WTC11 (cell line): Measurements from ENCODE around the gene ZFPM1.

Source experiments
- ATF1 ChIP-seq: sonication (generic); formaldehyde crosslinking; IDR thresholded peaks from 2 replicates; pipeline ENCODE4 v1.8.1; 2023; ENCODE audit warnings: mild to moderate bottlenecking, moderate library complexity, missing genetic modification reagents
- FOXJ3 ChIP-seq: sonication (generic); formaldehyde crosslinking; IDR thresholded peaks from 2 replicates; pipeline ENCODE4 v1.9.0; 2021; ENCODE audit warnings: missing genetic modification reagents, mild to moderate bottlenecking, borderline replicate concordance
- GABPB1 ChIP-seq: sonication (generic); formaldehyde crosslinking; IDR thresholded peaks from 2 replicates; pipeline ENCODE4 v1.8.1; 2023; ENCODE audit warnings: mild to moderate bottlenecking, missing genetic modification reagents
- IRF2 ChIP-seq: sonication (generic); formaldehyde crosslinking; IDR thresholded peaks from 2 replicates; pipeline ENCODE4 v1.8.0; 2022; ENCODE audit warnings: low read depth, missing genetic modification reagents, borderline replicate concordance
- NFE2L1 ChIP-seq: sonication (generic); formaldehyde crosslinking; IDR thresholded peaks from 2 replicates; pipeline ENCODE4 v1.8.1; 2023; ENCODE audit warnings: missing genetic modification reagents
- SMAD3 ChIP-seq: sonication (generic); formaldehyde crosslinking; IDR thresholded peaks from 2 replicates; pipeline ENCODE4 v1.8.0; 2022; ENCODE audit warnings: missing genetic modification reagents, mild to moderate bottlenecking, borderline replicate concordance
- TEAD4 ChIP-seq: sonication (generic); formaldehyde crosslinking; IDR thresholded peaks from 2 replicates; pipeline ENCODE4 v1.8.0; 2022; ENCODE audit warnings: mild to moderate bottlenecking, missing genetic modification reagents
- TP53 ChIP-seq: sonication (generic); formaldehyde crosslinking; IDR thresholded peaks from 2 replicates; pipeline ENCODE4 v1.8.1; 2023; ENCODE audit warnings: mild to moderate bottlenecking, missing genetic modification reagents
- TF ChIP-seq, protein P1 (sequence below): fragments of 200-600 bp; IDR thresholded peaks from 2 replicates; pipeline ENCODE4 v1.8.0; 2022; ENCODE audit warnings: antibody characterized with exemption
- TF ChIP-seq, protein P2 (sequence below): sonication (generic); formaldehyde crosslinking; IDR thresholded peaks from 2 replicates; pipeline ENCODE4 v1.8.1; 2023; ENCODE audit warnings: mild to moderate bottlenecking, missing genetic modification reagents, moderate library complexity
- TF ChIP-seq, protein P3 (sequence below): sonication (generic); formaldehyde crosslinking; IDR thresholded peaks from 2 replicates; pipeline ENCODE4 v1.8.0; 2022; ENCODE audit warnings: mild to moderate bottlenecking, missing genetic modification reagents
- TF ChIP-seq, protein P4 (sequence below): sonication (generic); formaldehyde crosslinking; IDR thresholded peaks from 2 replicates; pipeline ENCODE4 v1.8.0; 2022; ENCODE audit warnings: mild to moderate bottlenecking, missing genetic modification reagents
- TF ChIP-seq, protein P5 (sequence below): sonication (generic); formaldehyde crosslinking; IDR thresholded peaks from 2 replicates; pipeline ENCODE4 v1.8.0; 2022; ENCODE audit warnings: mild to moderate bottlenecking, missing genetic modification reagents
- TF ChIP-seq, protein P6 (sequence below): sonication (generic); formaldehyde crosslinking; conservative IDR thresholded peaks from 2 replicates; pipeline ENCODE4 v1.8.1; 2022; ENCODE audit warnings: mild to moderate bottlenecking, missing genetic modification reagents

DNA sequence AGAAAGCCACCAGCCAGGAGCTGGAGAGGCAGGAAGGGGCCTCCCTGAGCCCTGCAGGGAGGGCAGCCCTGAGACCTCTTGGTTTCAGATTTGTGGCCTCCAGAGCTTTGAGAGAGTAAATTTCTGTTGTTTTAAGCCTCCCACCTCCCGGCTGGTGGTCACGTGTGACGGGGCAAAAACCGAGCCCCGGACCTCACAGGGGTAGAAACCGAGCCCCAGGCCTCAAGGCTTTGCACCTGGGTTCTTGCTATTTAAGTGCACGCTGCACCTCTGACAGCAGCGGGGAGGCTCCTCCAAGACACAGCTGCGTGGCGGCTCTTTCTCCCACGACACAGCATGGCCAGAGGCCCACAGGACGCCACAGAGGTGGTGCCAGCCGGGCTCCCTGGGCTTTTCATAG is 99.7 kb downstream of the ZFPM1 start:
- TF ChIP-seq FOXJ3 (CRISPR knock-in tag) (no peak), GABPB1 (CRISPR knock-in tag) (no peak), TEAD4 (CRISPR knock-in tag) (no peak), NFE2L1 (CRISPR knock-in tag) (no peak), ATF1 (CRISPR knock-in tag) (no peak), IRF2 (CRISPR knock-in tag) (no peak), SMAD3 (no peak), TP53 (no peak)
- TF ChIP-seq, protein P1, sequence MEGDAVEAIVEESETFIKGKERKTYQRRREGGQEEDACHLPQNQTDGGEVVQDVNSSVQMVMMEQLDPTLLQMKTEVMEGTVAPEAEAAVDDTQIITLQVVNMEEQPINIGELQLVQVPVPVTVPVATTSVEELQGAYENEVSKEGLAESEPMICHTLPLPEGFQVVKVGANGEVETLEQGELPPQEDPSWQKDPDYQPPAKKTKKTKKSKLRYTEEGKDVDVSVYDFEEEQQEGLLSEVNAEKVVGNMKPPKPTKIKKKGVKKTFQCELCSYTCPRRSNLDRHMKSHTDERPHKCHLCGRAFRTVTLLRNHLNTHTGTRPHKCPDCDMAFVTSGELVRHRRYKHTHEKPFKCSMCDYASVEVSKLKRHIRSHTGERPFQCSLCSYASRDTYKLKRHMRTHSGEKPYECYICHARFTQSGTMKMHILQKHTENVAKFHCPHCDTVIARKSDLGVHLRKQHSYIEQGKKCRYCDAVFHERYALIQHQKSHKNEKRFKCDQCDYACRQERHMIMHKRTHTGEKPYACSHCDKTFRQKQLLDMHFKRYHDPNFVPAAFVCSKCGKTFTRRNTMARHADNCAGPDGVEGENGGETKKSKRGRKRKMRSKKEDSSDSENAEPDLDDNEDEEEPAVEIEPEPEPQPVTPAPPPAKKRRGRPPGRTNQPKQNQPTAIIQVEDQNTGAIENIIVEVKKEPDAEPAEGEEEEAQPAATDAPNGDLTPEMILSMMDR = no peak
- TF ChIP-seq, protein P2, sequence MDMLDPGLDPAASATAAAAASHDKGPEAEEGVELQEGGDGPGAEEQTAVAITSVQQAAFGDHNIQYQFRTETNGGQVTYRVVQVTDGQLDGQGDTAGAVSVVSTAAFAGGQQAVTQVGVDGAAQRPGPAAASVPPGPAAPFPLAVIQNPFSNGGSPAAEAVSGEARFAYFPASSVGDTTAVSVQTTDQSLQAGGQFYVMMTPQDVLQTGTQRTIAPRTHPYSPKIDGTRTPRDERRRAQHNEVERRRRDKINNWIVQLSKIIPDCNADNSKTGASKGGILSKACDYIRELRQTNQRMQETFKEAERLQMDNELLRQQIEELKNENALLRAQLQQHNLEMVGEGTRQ = no peak
- TF ChIP-seq, protein P3, sequence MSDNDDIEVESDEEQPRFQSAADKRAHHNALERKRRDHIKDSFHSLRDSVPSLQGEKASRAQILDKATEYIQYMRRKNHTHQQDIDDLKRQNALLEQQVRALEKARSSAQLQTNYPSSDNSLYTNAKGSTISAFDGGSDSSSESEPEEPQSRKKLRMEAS (CRISPR knock-in tag) = no peak
- TF ChIP-seq, protein P4, sequence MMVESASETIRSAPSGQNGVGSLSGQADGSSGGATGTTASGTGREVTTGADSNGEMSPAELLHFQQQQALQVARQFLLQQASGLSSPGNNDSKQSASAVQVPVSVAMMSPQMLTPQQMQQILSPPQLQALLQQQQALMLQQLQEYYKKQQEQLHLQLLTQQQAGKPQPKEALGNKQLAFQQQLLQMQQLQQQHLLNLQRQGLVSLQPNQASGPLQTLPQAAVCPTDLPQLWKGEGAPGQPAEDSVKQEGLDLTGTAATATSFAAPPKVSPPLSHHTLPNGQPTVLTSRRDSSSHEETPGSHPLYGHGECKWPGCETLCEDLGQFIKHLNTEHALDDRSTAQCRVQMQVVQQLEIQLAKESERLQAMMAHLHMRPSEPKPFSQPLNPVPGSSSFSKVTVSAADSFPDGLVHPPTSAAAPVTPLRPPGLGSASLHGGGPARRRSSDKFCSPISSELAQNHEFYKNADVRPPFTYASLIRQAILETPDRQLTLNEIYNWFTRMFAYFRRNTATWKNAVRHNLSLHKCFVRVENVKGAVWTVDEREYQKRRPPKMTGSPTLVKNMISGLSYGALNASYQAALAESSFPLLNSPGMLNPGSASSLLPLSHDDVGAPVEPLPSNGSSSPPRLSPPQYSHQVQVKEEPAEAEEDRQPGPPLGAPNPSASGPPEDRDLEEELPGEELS (CRISPR knock-in tag) = no peak
- TF ChIP-seq, protein P5, sequence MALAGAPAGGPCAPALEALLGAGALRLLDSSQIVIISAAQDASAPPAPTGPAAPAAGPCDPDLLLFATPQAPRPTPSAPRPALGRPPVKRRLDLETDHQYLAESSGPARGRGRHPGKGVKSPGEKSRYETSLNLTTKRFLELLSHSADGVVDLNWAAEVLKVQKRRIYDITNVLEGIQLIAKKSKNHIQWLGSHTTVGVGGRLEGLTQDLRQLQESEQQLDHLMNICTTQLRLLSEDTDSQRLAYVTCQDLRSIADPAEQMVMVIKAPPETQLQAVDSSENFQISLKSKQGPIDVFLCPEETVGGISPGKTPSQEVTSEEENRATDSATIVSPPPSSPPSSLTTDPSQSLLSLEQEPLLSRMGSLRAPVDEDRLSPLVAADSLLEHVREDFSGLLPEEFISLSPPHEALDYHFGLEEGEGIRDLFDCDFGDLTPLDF (CRISPR knock-in tag) = no peak
- TF ChIP-seq, protein P6, sequence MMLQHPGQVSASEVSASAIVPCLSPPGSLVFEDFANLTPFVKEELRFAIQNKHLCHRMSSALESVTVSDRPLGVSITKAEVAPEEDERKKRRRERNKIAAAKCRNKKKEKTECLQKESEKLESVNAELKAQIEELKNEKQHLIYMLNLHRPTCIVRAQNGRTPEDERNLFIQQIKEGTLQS = no peak
